Smooth muscle cell (in vitro differentiated cells): Measurements from ENCODE around the gene TEX55. TPM values are rescaled to one million over a fixed set of nuclear protein-coding genes. Genes with fewer than 3 reads are reported as not detected.
"Not testable (repeated sequence)": the region's sequence is repeated elsewhere in the genome, so short reads cannot be mapped to it uniquely, and the experiment has no call there.

Experiments
- DNase-seq: peaks from one replicate; lab custom pipeline; 2025; ENCODE audit not compliant: unreplicated experiment; lab: John Stamatoyannopoulos, UW
- H2AFZ ChIP-seq: fragments of 200-600 bp; sonication (generic); 2 replicates; pipeline ENCODE4 v1.6.0; 2016; ENCODE audit warnings: antibody characterized with exemption, low read depth, mild to moderate bottlenecking
- H3F3A ChIP-seq: fragments of 200-600 bp; sonication (generic); 2 replicates; pipeline ENCODE4 v1.6.0; 2017; ENCODE audit warnings: antibody characterized with exemption, low read depth
- H3K27ac ChIP-seq: fragments of 200-600 bp; sonication (generic); 2 replicates; pipeline ENCODE4 v1.5.1; 2016; ENCODE audit warnings: low read depth, mild to moderate bottlenecking
- H3K27me3 ChIP-seq: fragments of 200-600 bp; sonication (generic); 2 replicates; pipeline ENCODE4 v1.6.1; 2016; ENCODE audit warnings: low read depth, mild to moderate bottlenecking
- H3K36me3 ChIP-seq: fragments of 200-600 bp; sonication (generic); 2 replicates; pipeline ENCODE4 v1.5.1; 2016; ENCODE audit warnings: low read depth
- H3K4me1 ChIP-seq: fragments of 200-600 bp; sonication (generic); 2 replicates; pipeline ENCODE4 v1.5.1; 2016; ENCODE audit warnings: low read depth
- H3K4me2 ChIP-seq: fragments of 200-600 bp; sonication (generic); 2 replicates; pipeline ENCODE4 v1.6.0; 2016; ENCODE audit warnings: mild to moderate bottlenecking
- H3K4me3 ChIP-seq: fragments of 200-600 bp; sonication (generic); 2 replicates; pipeline ENCODE4 v1.5.1; 2016; ENCODE audit warnings: mild to moderate bottlenecking
- H3K79me2 ChIP-seq: fragments of 200-600 bp; sonication (generic); 2 replicates; pipeline ENCODE4 v1.6.0; 2016; ENCODE audit warnings: low read depth, mild to moderate bottlenecking
- H3K9ac ChIP-seq: fragments of 200-600 bp; sonication (generic); 2 replicates; pipeline ENCODE4 v1.6.0; 2016; ENCODE audit warnings: low read depth
- H3K9me3 ChIP-seq: fragments of 200-600 bp; sonication (generic); replicated peaks from 2 replicates; pipeline ENCODE4 v1.5.1; 2016; ENCODE audit warnings: low read depth
- H4K20me1 ChIP-seq: fragments of 200-600 bp; sonication (generic); 2 replicates; pipeline ENCODE4 v1.6.0; 2016; ENCODE audit warnings: low read depth
- CTCF ChIP-seq: fragments of 200-600 bp; sonication (generic); IDR thresholded peaks from 2 replicates; pipeline ENCODE4 v1.5.1; 2017; ENCODE audit warnings: borderline replicate concordance, mild to moderate bottlenecking, antibody characterized with exemption; ENCODE audit not compliant: insufficient read depth, poor library complexity, severe bottlenecking
- WGBS: methylation state at CpG from one replicate; pipeline ENCODE4 v1.1.7; 2016; ENCODE audit warnings: low lambda C conversion rate; 5-methylcytosine and 5-hydroxymethylcytosine counted together
- polyA plus RNA-seq: library from polyadenylated mRNA; unstranded; fragments of >200 nt; fragmentation: Nextera tagmentation; extraction: Ambion mirVana; gene quantifications from 2 replicates; pipeline ENCODE4 v1.2.1, GENCODE V29; 2016
- total RNA-seq: library from RNA; depleted of rRNA; stranded (reverse); fragments of >200 nt; gene quantifications from 2 replicates; pipeline ENCODE4 v1.2.3, GENCODE V29; 2014

TEX55 gene
- total and polyA plus RNA-seq, 2 experiments from 2014 or later = not detected

GRCh38 chr3:119160361-119160760 lies 14.4 kb downstream of the TEX55 start:
- no peaks in the 10 kb centered on the region for H3F3A ChIP-seq
- no peaks in the 10 kb centered on the region for H3K79me2 ChIP-seq
- no peaks in the 10 kb centered on the region for H3K4me1 ChIP-seq
- no peaks in the 10 kb centered on the region for H3K36me3 ChIP-seq
- H4K20me1 ChIP-seq = no peaks in the 10 kb centered on the region
- peak overlapping the region; percentile 61 for H3K27ac ChIP-seq
- TF ChIP-seq CTCF = no peak
- no peaks in the 10 kb centered on the region for H3K9me3 ChIP-seq
- no peaks in the 10 kb centered on the region for H3K27me3 ChIP-seq
- H3K4me3 ChIP-seq = no peak overlapping the region
- H2AFZ ChIP-seq = no peak overlapping the region
- WGBS = 66% methylated on average over 1 of the region's 1 CpG
- no peak overlapping the region for H3K9ac ChIP-seq
- no peak overlapping the region for H3K4me2 ChIP-seq
- DNase-seq = no peak

- TF ChIP-seq CTCF = no peak
- no peak overlapping the region for H3K4me3 ChIP-seq
- no peaks in the 10 kb centered on the region for H3K9me3 ChIP-seq
- H3K4me1 ChIP-seq = no peaks in the 10 kb centered on the region
- no peaks in the 10 kb centered on the region for H3K79me2 ChIP-seq
- H3K9ac ChIP-seq = no peak overlapping the region
- no peak for DNase-seq
- whole genome bisulfite sequencing = 53% methylated on average over 1 of the region's 1 CpG
- no peaks in the 10 kb centered on the region for H3K36me3 ChIP-seq
- no peak overlapping the region for H3K4me2 ChIP-seq
- H3K27ac ChIP-seq = peak overlapping the region; percentile 61
- no peaks in the 10 kb centered on the region for H3K27me3 ChIP-seq
- no peak overlapping the region for H2AFZ ChIP-seq
- no peaks in the 10 kb centered on the region for H4K20me1 ChIP-seq
- no peaks in the 10 kb centered on the region for H3F3A ChIP-seq
These were observed 14.8 kb downstream of the TEX55 start for GRCh38 chr3:119160815-119161214.

- TF ChIP-seq CTCF = no peak
These were observed 15.3 kb downstream of the TEX55 start for GRCh38 chr3:119161240-119161639.

GRCh38 chr3:119164745-119165144 lies 18.8 kb downstream of the TEX55 start:
- not testable (repeated sequence) for H3K4me3 ChIP-seq, H3K9ac ChIP-seq, H3K27ac ChIP-seq, DNase-seq, H2AFZ ChIP-seq, H3K36me3 ChIP-seq, H3K4me2 ChIP-seq, H4K20me1 ChIP-seq, H3F3A ChIP-seq, H3K27me3 ChIP-seq, H3K9me3 ChIP-seq, H3K79me2 ChIP-seq, H3K4me1 ChIP-seq
- WGBS = 85% methylated on average over 9 of the region's 9 CpGs

More at GRCh38 chr3:119161240-119161639, 15.3 kb downstream of the TEX55 start:
- no peaks in the 10 kb centered on the region for H3F3A ChIP-seq
- no peaks in the 10 kb centered on the region for H3K79me2 ChIP-seq
- no peak for DNase-seq
- H4K20me1 ChIP-seq = no peaks in the 10 kb centered on the region
- 77% methylated on average over 2 of the region's 2 CpGs for WGBS
- no peaks in the 10 kb centered on the region for H3K36me3 ChIP-seq
- no peak overlapping the region for H3K4me2 ChIP-seq
- H3K27me3 ChIP-seq = no peaks in the 10 kb centered on the region
- H3K9ac ChIP-seq = no peak overlapping the region
- peak overlapping the region; percentile 61 for H3K27ac ChIP-seq
- no peaks in the 10 kb centered on the region for H3K4me1 ChIP-seq
- no peak overlapping the region for H3K4me3 ChIP-seq
- H3K9me3 ChIP-seq = no peaks in the 10 kb centered on the region
- H2AFZ ChIP-seq = no peak overlapping the region
